ENCODE measurements around the gene RECK. TPM values are rescaled to one million over a fixed set of nuclear protein-coding genes. Genes with fewer than 3 reads are reported as not detected.

RECK gene
- total and polyA plus RNA-seq, 2 experiments from 2014 or later, result 8.1 to 11.6 TPM

DNA sequence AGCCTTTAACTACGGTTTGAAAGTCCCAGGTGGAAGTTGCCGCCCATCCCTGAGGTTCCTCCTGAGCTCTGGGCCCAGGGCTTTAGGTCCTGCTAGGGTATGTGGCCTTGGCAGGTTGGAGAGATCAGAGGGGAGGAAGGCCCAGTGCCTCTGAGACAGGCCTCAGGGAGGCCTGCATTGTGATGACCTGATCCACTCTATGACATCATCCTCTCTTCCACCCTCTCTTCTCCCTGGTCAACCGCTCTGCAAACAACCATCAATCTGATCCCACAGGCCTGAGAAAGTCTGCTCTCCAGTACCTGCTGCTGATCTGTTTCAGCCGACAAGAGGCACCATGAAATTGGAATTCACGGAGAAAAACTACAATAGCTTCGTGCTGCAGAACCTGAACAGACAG, 132.5 kb downstream of the RECK start, which contains the start of gene CCIN:
Gene CCIN, plus strand, starts transcription at position 223 of the 400 bp plus-strand sequence. Its CDS starts 115 bp downstream, at position 338.
- DNase-seq (ENCODE audit: low spot score), result no peak
- peaks cover 19% of the 10 kb centered on the region for H3K27me3 Mint-ChIP-seq (ENCODE audit: insufficient read depth, low read depth, poor library complexity)
- Histone ChIP-seq H3F3A (replicated peaks; ENCODE audit: low read depth) (0 out of 2 replicates have a peak, but pooled peaks cover under 1% of the 10 kb centered on the region), H3K4me1 (ENCODE audit: insufficient read depth) (peaks cover 9% of the 10 kb centered on the region), H3K27me3 (ENCODE audit: insufficient read depth) (no peaks in the 10 kb centered on the region), H3K9me2 (ENCODE audit: insufficient read depth) (no peaks in the 10 kb centered on the region), H3K4me3 (no peak within 1 kb of the TSS), H4K20me1 (replicated peaks; ENCODE audit: insufficient read depth) (no peaks in the 10 kb centered on the region), H3K36me3 (ENCODE audit: insufficient read depth) (no peaks in the 10 kb centered on the region), H3K79me2 (replicated peaks; ENCODE audit: insufficient read depth) (no peaks in the 10 kb centered on the region), H3K27ac (ENCODE audit: low read depth) (no peak within 1 kb of the TSS), H2AFZ (no peak within 1 kb of the TSS), H3K4me2 (no peak within 1 kb of the TSS)
- H3K4me3 Mint-ChIP-seq, result no peak within 1 kb of the TSS
- no peak for ATAC-seq
- H3K27ac Mint-ChIP-seq, result no peak within 1 kb of the TSS
- TF ChIP-seq NANOG (IDR thresholded peaks at IDR 0.05; ENCODE audit: borderline replicate concordance) (no peak), ZNF114 (CRISPR knock-in tag; IDR thresholded peaks at IDR 0.05) (no peak), POLR2AphosphoS5 (IDR thresholded peaks at IDR 0.05; ENCODE audit: low read depth) (no peak), JUNB (IDR thresholded peaks at IDR 0.05; ENCODE audit: unreplicated experiment) (no peak), EZH2phosphoT487 (IDR thresholded peaks at IDR 0.05; ENCODE audit: unreplicated experiment) (no peak), CREB1 (CRISPR knock-in tag; IDR thresholded peaks at IDR 0.05; ENCODE audit: low read depth) (no peak), ZNF331 (CRISPR knock-in tag; IDR thresholded peaks at IDR 0.05; ENCODE audit: low read depth) (no peak)
- TF ChIP-seq, protein P1, sequence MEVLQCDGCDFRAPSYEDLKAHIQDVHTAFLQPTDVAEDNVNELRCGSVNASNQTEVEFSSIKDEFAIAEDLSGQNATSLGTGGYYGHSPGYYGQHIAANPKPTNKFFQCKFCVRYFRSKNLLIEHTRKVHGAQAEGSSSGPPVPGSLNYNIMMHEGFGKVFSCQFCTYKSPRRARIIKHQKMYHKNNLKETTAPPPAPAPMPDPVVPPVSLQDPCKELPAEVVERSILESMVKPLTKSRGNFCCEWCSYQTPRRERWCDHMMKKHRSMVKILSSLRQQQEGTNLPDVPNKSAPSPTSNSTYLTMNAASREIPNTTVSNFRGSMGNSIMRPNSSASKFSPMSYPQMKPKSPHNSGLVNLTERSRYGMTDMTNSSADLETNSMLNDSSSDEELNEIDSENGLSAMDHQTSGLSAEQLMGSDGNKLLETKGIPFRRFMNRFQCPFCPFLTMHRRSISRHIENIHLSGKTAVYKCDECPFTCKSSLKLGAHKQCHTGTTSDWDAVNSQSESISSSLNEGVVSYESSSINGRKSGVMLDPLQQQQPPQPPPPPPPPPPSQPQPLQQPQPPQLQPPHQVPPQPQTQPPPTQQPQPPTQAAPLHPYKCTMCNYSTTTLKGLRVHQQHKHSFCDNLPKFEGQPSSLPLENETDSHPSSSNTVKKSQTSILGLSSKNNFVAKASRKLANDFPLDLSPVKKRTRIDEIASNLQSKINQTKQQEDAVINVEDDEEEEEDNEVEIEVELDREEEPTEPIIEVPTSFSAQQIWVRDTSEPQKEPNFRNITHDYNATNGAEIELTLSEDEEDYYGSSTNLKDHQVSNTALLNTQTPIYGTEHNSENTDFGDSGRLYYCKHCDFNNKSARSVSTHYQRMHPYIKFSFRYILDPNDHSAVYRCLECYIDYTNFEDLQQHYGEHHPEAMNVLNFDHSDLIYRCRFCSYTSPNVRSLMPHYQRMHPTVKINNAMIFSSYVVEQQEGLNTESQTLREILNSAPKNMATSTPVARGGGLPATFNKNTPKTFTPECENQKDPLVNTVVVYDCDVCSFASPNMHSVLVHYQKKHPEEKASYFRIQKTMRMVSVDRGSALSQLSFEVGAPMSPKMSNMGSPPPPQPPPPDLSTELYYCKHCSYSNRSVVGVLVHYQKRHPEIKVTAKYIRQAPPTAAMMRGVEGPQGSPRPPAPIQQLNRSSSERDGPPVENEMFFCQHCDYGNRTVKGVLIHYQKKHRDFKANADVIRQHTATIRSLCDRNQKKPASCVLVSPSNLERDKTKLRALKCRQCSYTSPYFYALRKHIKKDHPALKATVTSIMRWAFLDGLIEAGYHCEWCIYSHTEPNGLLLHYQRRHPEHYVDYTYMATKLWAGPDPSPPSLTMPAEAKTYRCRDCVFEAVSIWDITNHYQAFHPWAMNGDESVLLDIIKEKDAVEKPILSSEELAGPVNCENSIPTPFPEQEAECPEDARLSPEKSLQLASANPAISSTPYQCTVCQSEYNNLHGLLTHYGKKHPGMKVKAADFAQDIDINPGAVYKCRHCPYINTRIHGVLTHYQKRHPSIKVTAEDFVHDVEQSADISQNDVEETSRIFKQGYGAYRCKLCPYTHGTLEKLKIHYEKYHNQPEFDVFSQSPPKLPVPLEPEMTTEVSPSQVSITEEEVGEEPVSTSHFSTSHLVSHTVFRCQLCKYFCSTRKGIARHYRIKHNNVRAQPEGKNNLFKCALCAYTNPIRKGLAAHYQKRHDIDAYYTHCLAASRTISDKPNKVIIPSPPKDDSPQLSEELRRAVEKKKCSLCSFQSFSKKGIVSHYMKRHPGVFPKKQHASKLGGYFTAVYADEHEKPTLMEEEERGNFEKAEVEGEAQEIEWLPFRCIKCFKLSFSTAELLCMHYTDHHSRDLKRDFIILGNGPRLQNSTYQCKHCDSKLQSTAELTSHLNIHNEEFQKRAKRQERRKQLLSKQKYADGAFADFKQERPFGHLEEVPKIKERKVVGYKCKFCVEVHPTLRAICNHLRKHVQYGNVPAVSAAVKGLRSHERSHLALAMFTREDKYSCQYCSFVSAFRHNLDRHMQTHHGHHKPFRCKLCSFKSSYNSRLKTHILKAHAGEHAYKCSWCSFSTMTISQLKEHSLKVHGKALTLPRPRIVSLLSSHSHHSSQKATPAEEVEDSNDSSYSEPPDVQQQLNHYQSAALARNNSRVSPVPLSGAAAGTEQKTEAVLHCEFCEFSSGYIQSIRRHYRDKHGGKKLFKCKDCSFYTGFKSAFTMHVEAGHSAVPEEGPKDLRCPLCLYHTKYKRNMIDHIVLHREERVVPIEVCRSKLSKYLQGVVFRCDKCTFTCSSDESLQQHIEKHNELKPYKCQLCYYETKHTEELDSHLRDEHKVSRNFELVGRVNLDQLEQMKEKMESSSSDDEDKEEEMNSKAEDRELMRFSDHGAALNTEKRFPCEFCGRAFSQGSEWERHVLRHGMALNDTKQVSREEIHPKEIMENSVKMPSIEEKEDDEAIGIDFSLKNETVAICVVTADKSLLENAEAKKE (CRISPR knock-in tag; IDR thresholded peaks at IDR 0.05), result no peak
- TF ChIP-seq, protein P2, sequence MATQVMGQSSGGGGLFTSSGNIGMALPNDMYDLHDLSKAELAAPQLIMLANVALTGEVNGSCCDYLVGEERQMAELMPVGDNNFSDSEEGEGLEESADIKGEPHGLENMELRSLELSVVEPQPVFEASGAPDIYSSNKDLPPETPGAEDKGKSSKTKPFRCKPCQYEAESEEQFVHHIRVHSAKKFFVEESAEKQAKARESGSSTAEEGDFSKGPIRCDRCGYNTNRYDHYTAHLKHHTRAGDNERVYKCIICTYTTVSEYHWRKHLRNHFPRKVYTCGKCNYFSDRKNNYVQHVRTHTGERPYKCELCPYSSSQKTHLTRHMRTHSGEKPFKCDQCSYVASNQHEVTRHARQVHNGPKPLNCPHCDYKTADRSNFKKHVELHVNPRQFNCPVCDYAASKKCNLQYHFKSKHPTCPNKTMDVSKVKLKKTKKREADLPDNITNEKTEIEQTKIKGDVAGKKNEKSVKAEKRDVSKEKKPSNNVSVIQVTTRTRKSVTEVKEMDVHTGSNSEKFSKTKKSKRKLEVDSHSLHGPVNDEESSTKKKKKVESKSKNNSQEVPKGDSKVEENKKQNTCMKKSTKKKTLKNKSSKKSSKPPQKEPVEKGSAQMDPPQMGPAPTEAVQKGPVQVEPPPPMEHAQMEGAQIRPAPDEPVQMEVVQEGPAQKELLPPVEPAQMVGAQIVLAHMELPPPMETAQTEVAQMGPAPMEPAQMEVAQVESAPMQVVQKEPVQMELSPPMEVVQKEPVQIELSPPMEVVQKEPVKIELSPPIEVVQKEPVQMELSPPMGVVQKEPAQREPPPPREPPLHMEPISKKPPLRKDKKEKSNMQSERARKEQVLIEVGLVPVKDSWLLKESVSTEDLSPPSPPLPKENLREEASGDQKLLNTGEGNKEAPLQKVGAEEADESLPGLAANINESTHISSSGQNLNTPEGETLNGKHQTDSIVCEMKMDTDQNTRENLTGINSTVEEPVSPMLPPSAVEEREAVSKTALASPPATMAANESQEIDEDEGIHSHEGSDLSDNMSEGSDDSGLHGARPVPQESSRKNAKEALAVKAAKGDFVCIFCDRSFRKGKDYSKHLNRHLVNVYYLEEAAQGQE (IDR thresholded peaks at IDR 0.05; ENCODE audit: unreplicated experiment), result no peak
- TF ChIP-seq, protein P3, sequence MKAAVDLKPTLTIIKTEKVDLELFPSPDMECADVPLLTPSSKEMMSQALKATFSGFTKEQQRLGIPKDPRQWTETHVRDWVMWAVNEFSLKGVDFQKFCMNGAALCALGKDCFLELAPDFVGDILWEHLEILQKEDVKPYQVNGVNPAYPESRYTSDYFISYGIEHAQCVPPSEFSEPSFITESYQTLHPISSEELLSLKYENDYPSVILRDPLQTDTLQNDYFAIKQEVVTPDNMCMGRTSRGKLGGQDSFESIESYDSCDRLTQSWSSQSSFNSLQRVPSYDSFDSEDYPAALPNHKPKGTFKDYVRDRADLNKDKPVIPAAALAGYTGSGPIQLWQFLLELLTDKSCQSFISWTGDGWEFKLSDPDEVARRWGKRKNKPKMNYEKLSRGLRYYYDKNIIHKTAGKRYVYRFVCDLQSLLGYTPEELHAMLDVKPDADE (IDR thresholded peaks at IDR 0.05), result no peak
- TF ChIP-seq, protein P4, sequence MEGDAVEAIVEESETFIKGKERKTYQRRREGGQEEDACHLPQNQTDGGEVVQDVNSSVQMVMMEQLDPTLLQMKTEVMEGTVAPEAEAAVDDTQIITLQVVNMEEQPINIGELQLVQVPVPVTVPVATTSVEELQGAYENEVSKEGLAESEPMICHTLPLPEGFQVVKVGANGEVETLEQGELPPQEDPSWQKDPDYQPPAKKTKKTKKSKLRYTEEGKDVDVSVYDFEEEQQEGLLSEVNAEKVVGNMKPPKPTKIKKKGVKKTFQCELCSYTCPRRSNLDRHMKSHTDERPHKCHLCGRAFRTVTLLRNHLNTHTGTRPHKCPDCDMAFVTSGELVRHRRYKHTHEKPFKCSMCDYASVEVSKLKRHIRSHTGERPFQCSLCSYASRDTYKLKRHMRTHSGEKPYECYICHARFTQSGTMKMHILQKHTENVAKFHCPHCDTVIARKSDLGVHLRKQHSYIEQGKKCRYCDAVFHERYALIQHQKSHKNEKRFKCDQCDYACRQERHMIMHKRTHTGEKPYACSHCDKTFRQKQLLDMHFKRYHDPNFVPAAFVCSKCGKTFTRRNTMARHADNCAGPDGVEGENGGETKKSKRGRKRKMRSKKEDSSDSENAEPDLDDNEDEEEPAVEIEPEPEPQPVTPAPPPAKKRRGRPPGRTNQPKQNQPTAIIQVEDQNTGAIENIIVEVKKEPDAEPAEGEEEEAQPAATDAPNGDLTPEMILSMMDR (conservative IDR thresholded peaks at IDR 0.05; ENCODE audit: low read depth in 2 of 2), result no peak
- no peaks in the 10 kb centered on the region for H3K9me3 Mint-ChIP-seq
- no peaks in the 10 kb centered on the region; the same call in 2 of the 3 replicates for H3K36me3 Mint-ChIP-seq (ENCODE audit: low read depth)
- peaks cover 15% of the 10 kb centered on the region for H3K4me1 Mint-ChIP-seq
